DMS153 (cell line): Measurements from ENCODE around the gene HOXD9.
A peak's percentile ranks its signal among the peaks of the same experiment; 100 is the strongest.

ENCODE experiments used
- DNase-seq: peaks from one replicate; lab custom pipeline; 2025; lab: John Stamatoyannopoulos, UW

Gene HOXD9

GRCh38 chr2:176085861-176086771 is 36.4 kb upstream of the HOXD9 start:
- DNase-seq, result no peak

GRCh38 chr2:176087330-176088047 is 35.0 kb upstream of the HOXD9 start:
- DNase-seq, result no peak

- DNase-seq, result no peak
These were observed 34.2 kb upstream of the HOXD9 start for GRCh38 chr2:176088048-176088936.

- DNase-seq, result no peak
These were observed 33.3 kb upstream of the HOXD9 start for GRCh38 chr2:176088937-176089842.

- DNase-seq, result no peak
These were observed 32.6 kb upstream of the HOXD9 start for GRCh38 chr2:176089843-176090395.

GRCh38 chr2:176090862-176091261 is 31.7 kb upstream of the HOXD9 start:
- DNase-seq, result no peak

- no peak for DNase-seq
These were observed 30.9 kb upstream of the HOXD9 start for GRCh38 chr2:176091329-176092258.

- peak; percentile 76 for DNase-seq
These were observed 30.0 kb upstream of the HOXD9 start, which contains the start of gene HOXD13 for GRCh38 chr2:176092270-176093144. Gene HOXD13 (plus strand): TSS chr2:176092721. CDS start chr2:176092891, 170 bp downstream.

- no peak for DNase-seq
These were observed 29.2 kb upstream of the HOXD9 start for GRCh38 chr2:176093145-176093897.

- no peak for DNase-seq
These were observed 28.6 kb upstream of the HOXD9 start for GRCh38 chr2:176093898-176094249.

- no peak for DNase-seq
These were observed 28.2 kb upstream of the HOXD9 start for GRCh38 chr2:176094349-176094748.

GRCh38 chr2:176095421-176095820 is 27.1 kb upstream of the HOXD9 start:
- DNase-seq, result no peak

- DNase-seq, result no peak
These were observed 26.1 kb upstream of the HOXD9 start for GRCh38 chr2:176096243-176096985.

- DNase-seq, result peak; percentile 82
These were observed 25.3 kb upstream of the HOXD9 start for GRCh38 chr2:176096986-176097819.

- DNase-seq, result no peak
These were observed 24.6 kb upstream of the HOXD9 start for GRCh38 chr2:176097820-176098365.
